NCI-H526 (cell line): Measurements from ENCODE around the gene ASTN2.

ENCODE experiments used
- DNase-seq, 2 experiments: peaks; one replicate each; lab custom pipeline; 2025; lab: John Stamatoyannopoulos, UW

ASTN2 gene

DNA sequence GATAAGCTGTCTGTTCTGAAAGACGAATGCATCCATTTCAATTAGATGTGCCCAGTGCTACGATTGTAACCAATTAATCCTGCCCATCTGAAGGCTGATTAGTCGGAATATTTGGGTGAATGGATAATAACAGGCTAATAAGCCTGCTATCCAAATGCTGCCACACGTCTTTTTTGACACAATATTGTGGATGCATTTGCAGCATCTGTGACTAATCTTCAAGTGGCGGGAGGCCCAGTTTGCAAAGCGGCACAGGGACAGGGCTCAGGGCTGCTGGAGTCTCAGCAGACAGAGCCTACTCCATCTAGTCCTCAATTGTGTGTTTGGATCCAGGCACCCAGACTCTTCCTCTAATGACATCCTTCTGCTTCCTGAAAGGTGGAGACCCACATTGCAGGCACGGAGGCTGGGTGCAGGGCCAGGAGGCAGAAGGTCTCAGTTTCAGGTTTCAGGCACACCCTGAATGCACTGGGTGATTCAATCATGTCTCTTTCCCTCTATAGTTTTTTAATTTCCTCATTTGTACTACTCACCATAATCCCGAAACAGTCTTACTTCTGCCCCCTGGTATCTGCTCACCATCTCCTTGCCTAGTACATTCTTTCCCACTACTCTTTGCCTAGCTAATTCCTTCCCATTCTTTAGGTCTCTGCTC lies 169.6 kb downstream of the ASTN2 start:
- no peak for DNase-seq

DNA sequence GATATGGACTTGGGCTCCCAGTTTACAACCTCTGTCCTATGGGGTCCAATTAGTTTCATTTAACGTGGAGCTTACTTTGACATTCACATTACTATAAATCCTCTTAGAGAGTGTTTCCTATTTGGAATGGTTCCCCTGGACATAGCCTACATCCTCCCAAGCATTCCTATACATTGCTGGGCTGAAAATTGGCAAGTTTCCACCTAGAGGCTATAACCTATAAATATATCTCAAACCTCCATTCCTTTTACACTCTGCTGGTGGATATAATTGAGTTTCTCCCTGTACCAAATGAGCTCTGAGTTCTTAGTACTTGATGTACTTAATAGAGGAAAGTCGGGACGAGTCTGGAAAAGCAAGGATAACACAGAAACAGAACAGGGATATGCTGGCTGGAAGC lies 172.8 kb downstream of the ASTN2 start:
- DNase-seq: no peak

DNA sequence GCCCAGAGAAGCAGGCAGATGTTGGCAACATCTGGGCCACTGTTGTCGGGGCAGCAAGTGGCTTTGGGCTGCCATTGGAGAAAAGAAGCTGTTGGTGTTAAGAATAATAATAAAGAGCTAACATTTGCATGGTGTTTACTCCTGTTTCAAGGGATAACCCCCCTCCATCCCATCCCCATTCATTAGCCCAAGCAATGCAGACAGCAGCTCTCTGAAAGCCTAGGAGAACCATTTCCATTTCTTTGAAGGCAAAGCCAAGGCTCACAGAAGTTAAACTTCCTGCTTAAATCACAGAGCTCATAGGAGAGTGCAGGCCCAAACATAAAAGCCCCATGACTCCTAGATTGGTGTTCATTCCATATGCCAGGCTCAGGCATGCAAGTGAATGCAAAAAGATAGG lies 175.4 kb downstream of the ASTN2 start:
- peak in 1 of 2 experiments; percentile 8 for DNase-seq

DNA sequence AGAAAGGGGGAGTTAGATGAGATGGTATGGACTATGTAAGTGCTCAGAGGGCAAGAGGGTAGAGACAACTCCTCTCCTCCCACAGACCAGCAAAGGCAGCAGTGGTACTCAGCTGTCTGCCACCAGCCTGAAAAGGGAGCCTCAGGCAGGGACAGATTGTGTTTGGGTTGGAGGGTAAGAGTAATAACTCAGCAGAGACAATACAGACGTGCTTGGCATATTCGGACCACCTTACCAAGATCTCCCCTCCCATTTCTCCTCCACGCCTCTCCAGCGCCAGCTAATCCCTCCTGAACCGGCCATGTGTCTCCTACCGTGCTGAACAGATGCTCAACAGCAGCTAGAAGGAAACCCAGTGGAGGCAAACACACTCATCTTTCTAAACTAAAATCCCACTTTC lies 180.8 kb downstream of the ASTN2 start:
- peak in 1 of 2 experiments; percentile 69 for DNase-seq

DNA sequence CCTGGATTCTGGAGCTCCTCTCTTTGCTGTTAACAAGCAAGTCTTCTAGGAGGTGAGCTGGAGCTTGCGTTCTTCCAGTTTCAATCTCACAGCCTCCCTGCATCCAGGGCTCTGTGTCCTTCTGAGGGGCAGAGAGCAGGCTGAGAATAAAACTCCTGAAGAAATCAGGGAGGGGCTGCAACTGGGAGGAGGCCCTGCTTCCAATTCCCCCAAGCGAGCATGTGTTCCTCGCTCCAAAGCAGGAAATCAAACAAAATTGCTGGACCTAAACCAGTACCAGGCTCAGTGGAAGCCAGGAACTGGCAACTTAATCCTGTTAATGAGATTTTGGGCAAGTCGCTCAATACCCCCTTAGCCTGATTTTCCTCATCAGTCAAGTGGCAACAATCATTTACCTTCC lies 181.8 kb downstream of the ASTN2 start:
- DNase-seq: peak in 1 of 2 experiments; percentile 51

DNA sequence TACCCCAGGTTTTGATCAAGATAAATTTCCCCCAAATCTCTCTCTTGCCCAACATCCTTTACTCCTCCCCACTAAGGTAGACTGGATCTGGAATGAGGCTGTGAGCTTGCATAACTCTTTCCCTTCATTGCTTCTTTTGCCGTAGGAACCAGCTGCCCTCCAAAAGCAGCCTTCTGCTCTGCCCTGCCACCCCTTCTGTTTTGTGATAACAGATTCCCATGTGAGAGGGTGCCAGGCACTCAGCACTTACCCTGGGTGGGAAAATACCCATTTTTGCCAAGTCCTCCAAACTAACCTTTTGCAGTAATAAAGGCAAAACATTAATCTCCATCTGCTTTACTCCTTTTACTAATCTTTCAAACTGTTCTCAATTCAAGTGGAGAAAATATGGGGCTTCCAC lies 182.6 kb downstream of the ASTN2 start:
- no peak for DNase-seq

DNA sequence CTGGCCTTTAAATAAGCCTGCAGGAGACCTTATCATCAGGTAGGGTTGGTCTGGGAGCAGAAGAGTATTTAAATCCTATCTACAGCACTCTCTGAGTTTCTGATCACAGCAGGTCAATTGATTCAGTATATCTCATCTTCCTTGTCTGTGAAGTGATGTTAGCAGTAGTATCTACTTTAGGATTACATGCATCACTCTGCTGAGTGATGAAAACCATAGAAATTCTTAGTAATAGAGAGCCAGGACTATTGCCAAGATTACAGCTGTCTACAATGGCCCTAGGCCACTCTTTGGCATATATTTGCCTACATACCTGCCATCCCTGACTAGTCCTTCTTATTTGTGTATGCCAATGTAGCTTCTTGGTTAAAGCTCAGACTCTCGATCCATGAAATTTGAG lies 183.8 kb downstream of the ASTN2 start:
- peak; percentile 31 to 39 for DNase-seq

DNA sequence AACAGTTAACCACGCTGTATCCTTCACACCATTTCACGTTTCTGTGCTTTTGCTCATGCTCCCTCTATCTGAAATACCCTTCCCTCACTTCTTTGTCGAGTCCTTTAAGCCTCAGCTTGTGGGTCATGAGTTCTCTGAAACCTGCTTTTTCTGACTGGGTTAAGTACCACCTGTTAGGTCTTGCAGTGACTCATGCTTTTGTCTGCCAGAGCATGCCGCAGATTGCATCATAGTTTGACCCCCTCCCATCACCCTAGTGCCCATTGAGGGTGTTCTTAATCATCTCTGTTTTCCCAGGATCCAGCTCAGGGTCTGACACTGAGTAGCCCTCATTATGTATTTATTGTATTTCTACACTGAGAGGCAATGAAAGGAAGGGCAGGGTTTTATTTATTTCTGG lies 190.2 kb downstream of the ASTN2 start:
- DNase-seq: no peak

DNA sequence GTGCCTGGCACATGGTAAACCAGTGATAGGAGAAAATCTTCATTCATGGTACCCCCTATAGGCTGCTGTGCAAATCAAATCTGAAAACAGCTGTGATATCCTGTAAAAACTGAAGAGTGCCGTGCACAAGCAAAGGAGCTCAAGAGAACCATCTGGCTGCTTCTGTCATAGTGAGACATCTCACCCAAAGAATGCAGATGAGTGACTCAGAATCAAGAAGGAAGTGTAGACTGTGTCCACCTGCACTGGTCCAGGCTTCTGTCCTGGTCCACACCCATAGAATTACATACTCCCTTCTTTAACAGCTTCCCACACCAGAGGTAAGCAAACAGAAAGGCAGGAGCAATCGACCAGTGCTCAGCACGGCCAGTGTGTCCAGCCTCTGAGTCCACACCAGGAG lies 195.9 kb downstream of the ASTN2 start:
- no peak for DNase-seq

DNA sequence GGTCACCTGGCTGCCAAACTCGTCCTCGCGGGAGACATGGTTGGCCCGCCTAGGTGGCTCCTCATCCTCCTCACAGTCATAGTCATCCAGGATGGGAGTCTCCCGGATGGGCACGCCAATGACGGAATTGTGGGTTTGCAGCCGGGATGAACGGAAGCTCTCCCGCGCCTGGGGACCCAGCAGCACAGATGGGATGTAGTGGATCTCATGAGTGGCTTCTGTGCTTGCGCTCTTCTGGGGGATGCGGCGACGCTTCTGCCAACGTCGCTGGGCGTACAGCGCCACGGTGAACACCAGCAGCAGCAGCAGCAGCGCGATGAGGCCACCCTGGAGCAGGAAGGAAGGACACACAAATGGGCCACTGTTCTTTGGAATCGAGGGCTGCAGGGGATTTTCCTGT lies 200.4 kb downstream of the ASTN2 start:
- DNase-seq: no peak

DNA sequence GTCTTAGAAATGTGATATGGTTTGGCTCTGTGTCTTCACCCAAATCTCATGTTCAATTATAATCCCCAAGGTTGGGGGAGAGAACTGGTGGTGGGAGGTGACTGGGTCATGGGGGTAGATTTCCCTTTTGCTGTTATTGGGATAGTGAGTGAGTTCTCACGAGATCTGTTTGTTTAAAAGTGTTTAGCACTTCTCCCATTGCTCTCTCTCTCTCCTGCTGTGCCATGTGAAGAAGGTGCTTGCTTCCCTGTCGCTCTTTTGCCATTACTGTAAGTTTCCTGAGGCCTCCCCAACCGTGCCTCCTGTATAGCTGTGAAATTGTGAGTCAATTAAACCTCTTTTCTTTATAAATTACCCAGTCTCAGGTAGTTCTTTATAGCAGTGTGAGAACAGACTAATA lies 203.6 kb downstream of the ASTN2 start:
- DNase-seq: no peak

DNA sequence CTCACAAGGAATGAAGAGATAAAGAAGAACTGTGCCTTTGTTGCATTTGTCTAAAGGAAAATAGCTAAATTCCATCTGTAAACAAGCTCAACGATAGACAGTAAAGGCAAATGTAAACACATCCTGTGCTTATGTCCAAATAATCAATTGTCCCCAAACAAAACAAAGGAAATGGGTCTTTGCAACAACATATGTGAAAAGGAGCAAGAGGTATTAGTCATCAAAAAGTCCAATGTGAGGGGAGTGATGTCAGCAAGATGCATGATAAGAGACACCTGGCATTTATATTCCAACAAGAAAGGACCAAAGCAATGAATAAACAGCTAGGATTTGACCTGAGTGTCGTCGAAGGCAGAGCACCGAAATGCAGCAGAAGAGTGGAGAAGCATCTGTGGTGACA lies 209.1 kb downstream of the ASTN2 start:
- DNase-seq: no peak

DNA sequence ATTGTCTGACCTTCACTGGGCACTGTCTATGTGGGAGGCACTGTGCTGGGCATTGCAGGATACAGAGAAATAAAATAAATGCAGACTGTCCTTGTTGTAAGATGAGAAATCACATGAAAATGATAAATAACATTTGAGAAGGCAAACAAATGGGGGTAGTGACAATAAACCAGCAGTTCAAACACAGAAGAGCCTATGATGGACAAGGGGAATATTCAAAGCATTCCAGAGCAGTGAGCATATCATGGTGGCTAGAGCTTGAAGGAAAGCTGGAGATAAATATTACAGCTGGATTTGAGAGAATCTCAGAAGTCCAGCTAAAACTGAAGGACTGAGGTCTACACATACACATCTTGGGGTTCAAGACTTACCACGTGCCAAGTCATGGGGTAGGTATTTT lies 209.9 kb downstream of the ASTN2 start:
- no peak for DNase-seq

DNA sequence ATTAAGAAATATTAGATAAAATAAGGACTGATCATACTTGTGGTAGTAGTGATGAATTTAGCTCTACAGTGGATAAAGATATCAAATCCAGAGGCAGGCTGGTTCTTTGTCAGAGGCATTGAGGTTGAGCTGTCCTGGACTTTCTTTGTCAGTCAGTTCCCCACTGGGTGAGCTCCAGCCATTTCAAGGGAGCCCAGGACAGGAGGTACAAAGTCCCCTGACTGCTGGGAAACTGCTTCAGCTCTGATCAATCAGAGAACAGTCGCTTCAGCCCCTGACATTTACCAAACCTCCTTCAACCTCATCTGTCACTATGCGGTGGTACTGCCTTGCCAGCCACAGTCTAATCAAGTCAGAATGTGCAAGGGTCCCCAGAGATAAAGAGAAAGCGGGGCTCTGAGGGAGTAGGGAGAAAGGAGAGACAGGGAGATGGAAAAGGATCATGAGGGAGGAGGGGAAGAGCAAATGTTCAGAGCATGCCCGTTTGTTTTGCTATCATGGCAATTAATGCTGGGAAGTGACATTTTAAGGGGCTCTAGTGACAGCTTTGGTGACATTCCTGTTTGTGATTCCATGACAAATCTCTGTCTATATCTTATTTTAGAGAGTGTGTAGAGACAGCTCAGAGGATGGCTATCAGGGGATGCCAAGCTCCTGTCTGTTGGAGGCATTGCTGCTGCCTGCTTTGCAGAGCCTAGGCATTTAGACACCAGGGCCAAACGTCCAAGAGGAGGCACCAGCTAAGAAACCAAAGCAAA lies 223.2 kb downstream of the ASTN2 start:
- DNase-seq: no peak

DNA sequence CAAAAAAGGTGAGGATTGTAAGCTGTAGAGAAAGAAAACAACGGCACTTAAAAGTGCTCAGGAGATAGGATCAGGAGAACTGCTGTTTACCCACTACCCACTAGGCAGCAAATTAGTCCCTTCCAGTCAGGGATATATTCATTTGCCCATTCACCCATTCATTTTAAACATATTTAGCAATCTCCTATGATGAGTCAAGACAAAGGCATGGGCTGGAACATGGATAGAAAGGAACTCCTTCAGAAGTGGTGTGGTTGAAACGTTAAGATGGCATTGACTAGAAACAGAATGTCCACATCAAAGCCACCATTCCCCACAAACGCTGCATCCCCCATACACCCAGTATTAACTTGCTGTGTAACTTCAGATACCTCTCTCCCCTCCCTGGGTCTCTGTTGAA lies 225.7 kb downstream of the ASTN2 start:
- DNase-seq: no peak

DNA sequence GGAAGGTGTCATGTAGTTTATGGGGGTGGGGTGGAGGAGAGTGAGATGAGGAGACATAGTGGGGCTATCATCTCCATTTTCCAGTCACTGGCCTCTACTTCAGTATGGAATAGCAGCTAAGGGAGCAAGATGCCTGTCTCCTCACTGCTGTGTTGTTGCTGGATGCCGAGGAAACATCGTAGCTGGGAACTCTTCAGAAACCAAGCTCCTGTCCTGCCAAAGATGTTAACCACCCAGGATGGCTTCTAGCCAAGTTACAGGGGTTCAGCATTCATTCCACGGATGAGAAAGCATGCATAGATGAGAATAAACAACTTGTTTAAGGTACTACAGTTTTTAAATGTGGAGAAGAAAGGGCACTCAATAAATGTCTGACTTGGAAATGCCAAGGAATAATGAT lies 226.5 kb downstream of the ASTN2 start:
- no peak for DNase-seq

DNA sequence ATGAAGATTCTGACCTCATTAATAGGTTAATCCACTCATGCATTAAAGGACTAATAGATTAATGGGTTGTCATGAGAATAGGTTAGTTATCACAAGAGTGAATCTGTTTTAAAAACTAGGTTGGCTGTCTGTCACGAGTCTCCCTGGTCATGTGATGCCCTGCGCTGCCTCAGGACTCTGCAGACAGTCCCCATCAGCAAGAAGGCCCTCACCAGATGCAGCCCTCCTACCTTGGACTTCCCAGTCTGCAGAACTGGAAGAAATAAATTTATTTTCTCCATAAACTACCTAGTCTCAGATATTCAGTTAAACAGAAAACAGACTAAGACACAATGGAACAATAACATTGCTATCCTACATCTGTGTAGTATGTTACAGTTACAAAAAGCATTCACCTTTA lies 227.4 kb downstream of the ASTN2 start:
- no peak for DNase-seq

DNA sequence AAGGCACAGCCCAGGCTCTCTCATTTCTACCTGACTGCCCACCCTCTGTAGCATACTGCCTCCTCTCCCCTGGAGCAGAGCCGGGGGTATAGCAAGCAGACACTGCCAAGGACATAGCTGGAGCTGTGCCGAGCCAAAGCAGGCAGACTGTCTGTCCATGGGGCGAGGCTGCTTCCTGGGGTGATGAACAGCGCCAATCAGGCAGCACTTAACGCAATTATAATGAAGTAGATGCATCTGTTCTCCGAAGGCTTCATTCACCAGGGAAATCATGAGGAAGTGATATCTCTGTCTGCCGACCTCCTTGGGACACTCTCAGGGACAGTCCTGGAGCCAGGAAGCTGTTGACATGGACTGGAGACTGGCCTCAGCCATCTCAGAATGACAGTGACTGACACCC lies 230.7 kb downstream of the ASTN2 start:
- DNase-seq: no peak

DNA sequence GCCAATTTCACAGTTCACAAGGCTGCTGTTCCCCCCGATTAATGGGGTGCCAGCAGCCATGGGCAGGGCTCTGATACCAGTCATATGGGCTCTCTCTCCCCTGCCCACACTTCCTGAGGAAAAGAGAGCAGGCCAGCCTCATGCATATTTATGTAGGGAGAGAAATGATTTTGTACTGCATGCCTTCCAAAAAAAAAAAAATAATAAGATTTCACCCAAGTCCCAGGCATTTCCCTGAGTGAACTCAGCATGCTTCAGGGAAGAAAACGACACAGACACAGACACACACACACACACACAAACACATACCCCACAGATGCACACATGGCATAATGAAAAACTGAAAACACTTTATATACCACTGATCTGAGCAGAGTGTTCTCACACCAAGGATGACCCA lies 232.8 kb downstream of the ASTN2 start:
- no peak for DNase-seq

DNA sequence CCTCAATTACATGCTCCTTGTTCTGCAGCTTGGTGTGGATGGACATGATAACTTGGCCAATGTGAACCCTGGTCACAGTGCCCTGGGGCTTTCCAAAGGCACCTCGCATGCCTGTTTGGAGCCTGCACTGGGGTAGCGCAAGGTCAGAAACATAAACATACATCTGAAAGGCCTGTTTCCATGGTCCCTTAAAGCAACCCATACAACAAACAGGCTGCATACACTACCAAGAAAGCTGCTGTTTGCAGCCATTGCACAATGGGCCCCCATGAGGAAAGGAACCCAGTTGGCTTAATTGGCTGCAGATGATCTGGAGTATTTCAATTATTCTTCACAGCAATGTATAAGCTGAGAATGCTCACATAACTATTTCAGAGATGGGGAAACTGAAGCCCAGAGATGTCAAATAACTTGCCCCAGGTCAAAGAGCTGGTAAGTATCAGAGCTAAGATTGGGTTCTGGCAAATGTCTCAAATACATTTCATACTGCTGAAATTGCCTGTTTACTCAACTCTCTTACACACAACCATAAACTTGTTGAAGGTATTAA lies 233.9 kb downstream of the ASTN2 start:
- DNase-seq: no peak

DNA sequence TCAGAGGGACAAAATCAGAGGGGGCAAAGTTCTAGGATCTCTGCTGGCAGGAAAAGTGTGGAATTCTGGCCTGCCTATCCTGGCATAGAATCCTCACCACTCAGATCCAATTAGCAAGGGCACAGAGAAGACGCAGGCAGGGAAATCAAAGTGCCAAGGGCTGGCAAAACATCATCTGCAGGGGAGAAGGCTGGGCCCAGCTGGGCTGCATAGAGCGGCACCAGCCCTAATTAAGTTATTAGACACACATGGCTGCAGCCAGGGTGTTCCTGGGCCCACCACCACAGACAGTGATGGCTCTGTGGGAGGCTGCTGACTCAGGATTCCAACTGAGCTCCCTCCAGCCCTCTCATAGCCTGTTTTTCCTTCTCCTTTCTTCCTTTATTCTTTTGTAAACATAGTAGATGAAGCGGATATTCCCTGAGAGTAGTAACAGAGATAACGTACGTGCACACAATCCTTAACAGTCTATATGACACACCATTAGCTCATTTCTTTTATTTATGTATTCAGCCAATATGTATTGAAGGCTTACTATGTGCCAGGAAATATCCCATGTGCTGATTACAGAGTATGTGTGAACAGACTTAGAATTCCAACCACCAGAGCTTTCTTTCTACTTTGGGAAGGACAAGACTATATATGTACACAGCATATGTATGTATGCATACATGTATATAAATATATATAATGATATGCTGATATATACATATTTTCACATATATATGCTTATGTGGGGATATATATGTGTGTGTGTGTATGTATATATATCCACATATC lies 236.1 kb downstream of the ASTN2 start:
- peak in 1 of 2 experiments; percentile 37 for DNase-seq

DNA sequence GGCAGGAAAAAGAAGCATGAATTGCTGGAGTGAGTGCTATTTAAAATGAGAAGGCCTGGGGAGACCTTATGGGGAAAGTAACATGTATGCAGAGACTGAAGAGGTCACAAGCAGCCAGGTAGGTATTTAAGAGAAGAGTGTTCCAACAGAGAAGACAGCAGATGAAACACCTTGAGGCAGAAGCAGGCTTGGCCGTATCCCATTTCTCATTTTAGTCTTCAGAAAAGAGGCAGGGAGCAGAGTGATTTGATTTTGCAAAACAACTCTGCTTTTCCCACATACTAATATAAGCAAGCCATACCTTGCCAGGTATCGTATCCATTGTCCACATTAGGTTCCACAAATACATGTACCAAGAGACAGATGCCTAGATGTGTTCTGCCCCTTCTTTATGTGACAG lies 244.3 kb downstream of the ASTN2 start:
- no peak for DNase-seq

DNA sequence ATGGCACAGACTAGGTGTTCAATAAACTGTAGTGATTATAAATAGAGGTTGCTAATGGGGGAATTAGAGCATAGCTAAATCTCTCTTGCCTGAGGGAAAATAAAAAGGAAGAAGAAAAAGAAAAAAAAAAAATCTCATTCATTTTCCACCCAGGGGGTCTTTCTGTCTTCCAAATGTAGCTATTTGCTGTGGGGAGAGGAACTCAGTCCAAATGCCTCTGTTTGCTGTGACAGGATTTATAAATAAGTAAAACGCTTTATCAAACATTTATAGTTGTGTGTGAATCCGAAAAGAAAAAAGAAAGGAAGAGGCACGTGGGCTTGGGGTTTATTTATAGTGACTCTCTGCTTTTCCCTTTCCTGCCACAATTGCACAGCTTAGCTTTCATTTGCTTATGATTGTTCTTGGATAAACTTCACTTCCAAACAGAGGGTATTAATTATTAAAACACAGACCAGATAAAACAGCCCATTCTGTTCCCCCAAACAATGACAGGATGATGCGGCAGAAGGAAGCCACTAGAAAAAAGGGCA lies 245.7 kb downstream of the ASTN2 start:
- DNase-seq: no peak
